GM23248 (cell line): Measurements from ENCODE around the gene ZNF652. TPM values are rescaled to one million over a fixed set of nuclear protein-coding genes. Genes with fewer than 3 reads are reported as not detected.

Experiments
- DNase-seq: peaks from one replicate; pipeline ENCODE4 v3.0.0-alpha.2; 2015
- H2AFZ ChIP-seq: fragments of 200-600 bp; sonication (generic); 2 replicates; pipeline ENCODE4 v1.6.1; 2016; ENCODE audit warnings: antibody characterized with exemption
- H3F3A ChIP-seq: fragments of 200-600 bp; sonication (generic); 2 replicates; pipeline ENCODE4 v1.6.1; 2016; ENCODE audit warnings: mild to moderate bottlenecking, antibody characterized with exemption, mixed run types; ENCODE audit not compliant: insufficient read depth
- H3K27ac ChIP-seq: fragments of 200-600 bp; sonication (generic); 2 replicates; pipeline ENCODE4 v1.5.1; 2016; ENCODE audit warnings: mild to moderate bottlenecking
- H3K27me3 ChIP-seq: fragments of 200-600 bp; sonication (generic); replicated peaks from 2 replicates; pipeline ENCODE4 v1.6.1; 2016; ENCODE audit warnings: mild to moderate bottlenecking; ENCODE audit not compliant: insufficient read depth
- H3K36me3 ChIP-seq: fragments of 200-600 bp; sonication (generic); 2 replicates; pipeline ENCODE4 v1.6.1; 2016; ENCODE audit warnings: low read depth, mild to moderate bottlenecking
- H3K4me1 ChIP-seq: fragments of 200-600 bp; sonication (generic); 2 replicates; pipeline ENCODE4 v1.6.1; 2016; ENCODE audit warnings: mild to moderate bottlenecking; ENCODE audit not compliant: insufficient read depth
- H3K4me2 ChIP-seq: fragments of 200-600 bp; sonication (generic); one replicate; pipeline ENCODE4 v1.6.1; 2016; ENCODE audit warnings: mild to moderate bottlenecking; ENCODE audit not compliant: unreplicated experiment
- H3K4me3 ChIP-seq: fragments of 200-600 bp; sonication (generic); 2 replicates; pipeline ENCODE4 v1.5.1; 2016; ENCODE audit warnings: mild to moderate bottlenecking
- H3K79me2 ChIP-seq: fragments of 200-600 bp; sonication (generic); 2 replicates; pipeline ENCODE4 v1.6.1; 2016; ENCODE audit warnings: mild to moderate bottlenecking; ENCODE audit not compliant: insufficient read depth
- H3K9ac ChIP-seq: fragments of 200-600 bp; sonication (generic); 2 replicates; pipeline ENCODE4 v1.6.1; 2016; ENCODE audit warnings: mild to moderate bottlenecking
- H3K9me2 ChIP-seq: fragments of 200-600 bp; sonication (generic); 2 replicates; pipeline ENCODE4 v1.6.1; 2016; ENCODE audit warnings: mixed run types, mild to moderate bottlenecking, moderate library complexity; ENCODE audit not compliant: insufficient read depth
- H3K9me3 ChIP-seq: fragments of 200-600 bp; sonication (generic); one replicate; pipeline ENCODE4 v1.6.1; 2017; ENCODE audit warnings: low read depth
- H4K20me1 ChIP-seq: fragments of 200-600 bp; sonication (generic); 2 replicates; pipeline ENCODE4 v1.6.0; 2016; ENCODE audit not compliant: insufficient read depth
- EZH2 ChIP-seq: fragments of 200-600 bp; sonication (generic); IDR thresholded peaks from 2 replicates; pipeline ENCODE4 v1.6.1; 2018; ENCODE audit warnings: antibody characterized with exemption, mild to moderate bottlenecking; ENCODE audit not compliant: insufficient read depth, poor library complexity, severe bottlenecking
- EZH2phosphoT487 ChIP-seq: fragments of 200-600 bp; sonication (generic); IDR thresholded peaks from 2 replicates; pipeline ENCODE4 v1.6.1; 2018; ENCODE audit warnings: antibody characterized with exemption, moderate library complexity, mild to moderate bottlenecking, low read depth; ENCODE audit not compliant: insufficient read depth
- WGBS, 2 experiments: methylation state at CpG; one replicate each; pipeline ENCODE4 v1.1.6; 2015 to 2017; ENCODE audit warnings: low lambda C conversion rate in 2 of 2, low coverage in 1 of 2; ENCODE audit errors: missing lambda C conversion rate in 2 of 2; 5-methylcytosine and 5-hydroxymethylcytosine counted together
- in situ Hi-C: fragments of 300-500 bp; cut with MboI; formaldehyde crosslinking; loops from 2 replicates; pipeline ENCODE4 v1.15.0; 2020
- polyA plus RNA-seq: library from polyadenylated mRNA; unstranded; fragments of >200 nt; fragmentation: Nextera tagmentation; extraction: Ambion mirVana; gene quantifications from 2 replicates; pipeline ENCODE4 v1.2.1, GENCODE V29; 2016
- total RNA-seq: library from RNA; depleted of rRNA; stranded (reverse); fragments of >200 nt; shearing (Covaris generic); gene quantifications from 2 replicates; pipeline ENCODE4 v1.2.3, GENCODE V29; 2014

Gene ZNF652
- total and polyA plus RNA-seq, 2 experiments from 2014 or later: 12.4 to 17.2 TPM

DNA sequence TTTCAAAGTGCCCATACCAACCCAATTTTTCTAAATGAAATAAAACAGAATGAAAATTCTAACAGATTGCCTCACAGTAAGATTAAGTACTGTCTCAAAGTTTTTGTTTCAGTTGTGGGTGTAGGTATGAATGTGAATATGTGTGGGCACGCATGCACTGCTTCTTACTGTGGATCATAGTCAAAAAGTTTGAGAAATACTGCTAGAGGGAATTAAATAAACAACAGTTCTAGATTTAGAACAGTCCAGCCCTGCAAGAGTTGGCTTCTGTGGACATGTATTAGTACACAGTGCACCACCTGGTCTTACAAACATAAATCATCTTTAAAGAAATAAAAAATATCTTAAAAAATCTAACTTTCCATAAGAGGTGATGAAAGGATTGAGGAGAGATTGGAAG is 8.4 kb downstream of the ZNF652 start:
- peak; percentile 19 for DNase-seq
- Histone ChIP-seq H2AFZ (no peak overlapping the region), H3K36me3 (0 out of 2 replicates have a peak, but pooled peaks cover 12% of the 10 kb centered on the region), H3K9ac (no peak overlapping the region), H3K27ac (no peak overlapping the region), H3K4me2 (no peak overlapping the region), H3K79me2 (peaks cover 99% of the 10 kb centered on the region), H4K20me1 (peaks cover 12% of the 10 kb centered on the region), H3K4me3 (no peak overlapping the region), H3K9me2 (no peaks in the 10 kb centered on the region), H3K27me3 (no peaks in the 10 kb centered on the region), H3F3A (no peaks in the 10 kb centered on the region), H3K4me1 (peaks cover 14% of the 10 kb centered on the region), H3K9me3 (no peaks in the 10 kb centered on the region)
- no peak for TF ChIP-seq EZH2
- WGBS, 2 experiments: 11 to 22% methylated on average over 1 of the region's 1 CpG
- in situ Hi-C loops: no loop called here

DNA sequence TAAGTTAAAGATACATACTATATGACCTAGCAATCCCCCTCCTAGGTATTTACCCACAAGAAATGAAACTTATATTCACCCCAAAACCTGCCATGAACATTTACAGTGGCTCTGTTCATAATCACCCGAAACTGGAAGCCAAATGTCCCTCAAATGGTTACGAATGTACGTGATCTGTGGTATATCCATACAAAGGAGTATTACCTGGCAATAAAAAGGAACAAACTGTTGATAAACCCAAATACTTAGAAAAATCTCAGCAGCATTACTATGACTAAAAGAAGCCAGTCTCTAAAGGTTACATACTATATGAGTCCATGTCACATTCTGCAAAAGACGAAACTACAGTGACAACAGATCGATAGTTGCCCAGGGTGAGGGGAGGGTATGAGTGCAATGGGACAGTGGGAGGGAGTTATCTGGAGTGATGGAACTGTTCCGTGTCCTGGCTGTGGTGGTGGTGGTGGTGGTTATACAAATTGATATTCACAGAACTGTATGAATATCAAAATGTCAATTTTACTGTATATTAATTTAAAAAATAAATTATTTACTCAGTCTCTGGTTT is 9.4 kb downstream of the ZNF652 start:
- Histone ChIP-seq H3F3A (no peaks in the 10 kb centered on the region), H3K4me3 (no peak overlapping the region), H3K79me2 (peaks cover 99% of the 10 kb centered on the region), H3K9ac (no peak overlapping the region), H2AFZ (no peak overlapping the region), H3K4me2 (no peak overlapping the region), H3K27me3 (no peaks in the 10 kb centered on the region), H3K4me1 (peaks cover 8% of the 10 kb centered on the region; the same call in 1 of the 2 replicates), H3K36me3 (0 out of 2 replicates have a peak, but pooled peaks cover 12% of the 10 kb centered on the region), H4K20me1 (peaks cover 6% of the 10 kb centered on the region; the same call in 1 of the 2 replicates), H3K9me2 (no peaks in the 10 kb centered on the region), H3K27ac (no peak overlapping the region), H3K9me3 (no peaks in the 10 kb centered on the region)
- 92 to 95% methylated on average over 6 of the region's 6 CpGs for WGBS, 2 experiments
- DNase-seq: no peak
- in situ Hi-C loops: no loop called here
- TF ChIP-seq EZH2: no peak
- TF ChIP-seq EZH2phosphoT487: no peak

DNA sequence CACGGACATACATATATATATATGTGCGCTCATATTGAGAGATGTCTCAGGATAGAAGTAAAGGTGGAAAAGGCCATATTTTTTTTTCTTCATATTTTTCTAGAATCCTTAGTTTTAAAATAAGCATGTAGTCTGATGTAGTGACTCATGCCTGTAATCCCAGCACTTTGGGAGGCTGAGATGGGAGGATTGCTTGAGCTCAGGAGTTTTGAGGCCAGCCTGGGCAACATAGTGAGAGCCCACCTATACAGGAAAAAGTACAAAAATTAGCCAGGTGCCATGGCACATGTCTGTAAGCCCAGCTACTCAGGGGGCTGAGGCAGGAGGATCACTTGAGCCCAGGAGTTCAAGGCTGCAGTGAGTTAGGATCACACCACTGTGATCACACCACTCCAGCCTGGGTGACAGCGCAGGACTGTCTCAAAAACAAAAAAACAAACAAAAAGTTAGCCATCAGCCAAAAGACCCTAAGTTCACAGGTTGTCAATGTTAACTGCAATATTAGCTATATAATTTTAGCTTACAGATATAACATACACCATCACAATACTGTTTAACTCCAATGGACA is 10.4 kb downstream of the ZNF652 start:
- TF ChIP-seq EZH2phosphoT487 (no peak), EZH2 (no peak)
- in situ Hi-C loops: no loop called here
- H3K27me3 ChIP-seq: no peaks in the 10 kb centered on the region
- H3K36me3 ChIP-seq: 0 out of 2 replicates have a peak, but pooled peaks cover 12% of the 10 kb centered on the region
- no peaks in the 10 kb centered on the region for H3K9me2 ChIP-seq
- 85 to 89% methylated on average over 3 of the region's 3 CpGs for WGBS, 2 experiments
- peaks cover 4% of the 10 kb centered on the region; the same call in 1 of the 2 replicates for H4K20me1 ChIP-seq
- H3K4me3 ChIP-seq: no peak overlapping the region
- H3K79me2 ChIP-seq: peaks cover 99% of the 10 kb centered on the region
- H3K9ac ChIP-seq: no peak overlapping the region
- DNase-seq: no peak
- no peak overlapping the region for H2AFZ ChIP-seq
- no peak overlapping the region for H3K4me2 ChIP-seq
- H3K27ac ChIP-seq: no peak overlapping the region
- H3K9me3 ChIP-seq: no peaks in the 10 kb centered on the region
- H3K4me1 ChIP-seq: peaks cover 8% of the 10 kb centered on the region; the same call in 1 of the 2 replicates
- H3F3A ChIP-seq: no peaks in the 10 kb centered on the region

DNA sequence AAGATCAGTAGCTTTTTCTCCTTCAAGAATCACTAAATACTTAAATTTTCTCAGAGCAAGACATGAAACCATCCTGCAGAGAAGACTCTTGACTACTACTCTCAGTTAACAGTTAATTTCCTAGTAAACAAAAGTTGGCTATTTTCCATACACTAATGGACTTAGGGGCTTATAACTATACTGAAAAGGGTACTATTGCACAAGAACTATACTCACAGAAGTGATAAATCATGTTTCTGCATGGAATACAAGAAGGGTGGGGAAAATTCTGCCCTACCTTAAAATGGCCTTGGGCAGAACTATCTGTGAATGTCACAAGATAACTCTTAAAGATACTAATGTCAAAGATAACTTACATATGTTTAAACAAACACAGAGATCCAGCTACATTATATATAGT is 12.5 kb downstream of the ZNF652 start:
- Histone ChIP-seq H4K20me1 (no peaks in the 10 kb centered on the region), H3K4me1 (peaks cover 15% of the 10 kb centered on the region), H3K4me2 (no peak overlapping the region), H2AFZ (no peak overlapping the region), H3K27ac (no peak overlapping the region), H3K27me3 (no peaks in the 10 kb centered on the region), H3K4me3 (no peak overlapping the region), H3K36me3 (0 out of 2 replicates have a peak, but pooled peaks cover 12% of the 10 kb centered on the region), H3K9ac (no peak overlapping the region), H3K79me2 (peaks cover 99% of the 10 kb centered on the region), H3K9me3 (no peaks in the 10 kb centered on the region), H3F3A (no peaks in the 10 kb centered on the region), H3K9me2 (no peaks in the 10 kb centered on the region)
- no peak for TF ChIP-seq EZH2
- no peak for TF ChIP-seq EZH2phosphoT487
- in situ Hi-C loops: no loop called here
- DNase-seq: no peak

DNA sequence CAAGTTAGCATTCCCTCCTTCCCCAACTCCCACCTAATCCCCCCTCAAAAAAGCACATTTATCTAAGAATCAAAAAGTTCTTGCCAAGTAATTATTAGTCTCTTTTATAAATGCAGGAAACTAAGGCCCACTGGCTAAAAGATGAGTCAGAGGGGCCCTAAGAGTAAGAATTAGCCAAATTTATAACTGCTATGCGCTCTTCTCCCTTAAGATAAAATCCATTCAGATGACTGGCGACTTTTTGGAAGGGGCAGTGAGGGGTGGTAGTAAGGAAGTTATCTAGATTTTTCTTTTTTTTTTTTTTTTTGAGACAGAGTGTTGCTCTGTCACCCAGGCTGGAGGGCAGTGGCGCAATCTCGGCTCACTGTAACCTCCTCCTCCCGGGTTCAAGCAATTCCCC is 17.1 kb downstream of the ZNF652 start:
- H3K36me3 ChIP-seq: 0 out of 2 replicates have a peak, but pooled peaks cover 11% of the 10 kb centered on the region
- in situ Hi-C loops: no loop called here
- H3K27ac ChIP-seq: no peak overlapping the region
- no peak overlapping the region for H3K9ac ChIP-seq
- H3K27me3 ChIP-seq: no peaks in the 10 kb centered on the region
- no peaks in the 10 kb centered on the region for H3K9me2 ChIP-seq
- WGBS, 2 experiments: 79 to 84% methylated on average over 5 of the region's 5 CpGs
- peaks cover 8% of the 10 kb centered on the region for H4K20me1 ChIP-seq
- no peak overlapping the region for H3K4me3 ChIP-seq
- H2AFZ ChIP-seq: no peak overlapping the region
- DNase-seq: peak; percentile 20
- no peak overlapping the region for H3K4me2 ChIP-seq
- H3F3A ChIP-seq: peaks cover 24% of the 10 kb centered on the region
- H3K79me2 ChIP-seq: peaks cover 97% of the 10 kb centered on the region
- H3K4me1 ChIP-seq: peaks cover 35% of the 10 kb centered on the region
- TF ChIP-seq EZH2phosphoT487 (no peak), EZH2 (no peak)
- no peaks in the 10 kb centered on the region for H3K9me3 ChIP-seq
